CD1c-positive myeloid dendritic cell (primary cell): ENCODE data around the gene SSR1.

Source experiments
- DNase-seq: peaks from one replicate; pipeline ENCODE4 v3.0.0-alpha.2; 2016; ENCODE audit errors: extremely low spot score

SSR1 gene

GRCh38 chr6:7239590-7239948 is 73.4 kb downstream of the SSR1 start:
- no peak for DNase-seq

DNA sequence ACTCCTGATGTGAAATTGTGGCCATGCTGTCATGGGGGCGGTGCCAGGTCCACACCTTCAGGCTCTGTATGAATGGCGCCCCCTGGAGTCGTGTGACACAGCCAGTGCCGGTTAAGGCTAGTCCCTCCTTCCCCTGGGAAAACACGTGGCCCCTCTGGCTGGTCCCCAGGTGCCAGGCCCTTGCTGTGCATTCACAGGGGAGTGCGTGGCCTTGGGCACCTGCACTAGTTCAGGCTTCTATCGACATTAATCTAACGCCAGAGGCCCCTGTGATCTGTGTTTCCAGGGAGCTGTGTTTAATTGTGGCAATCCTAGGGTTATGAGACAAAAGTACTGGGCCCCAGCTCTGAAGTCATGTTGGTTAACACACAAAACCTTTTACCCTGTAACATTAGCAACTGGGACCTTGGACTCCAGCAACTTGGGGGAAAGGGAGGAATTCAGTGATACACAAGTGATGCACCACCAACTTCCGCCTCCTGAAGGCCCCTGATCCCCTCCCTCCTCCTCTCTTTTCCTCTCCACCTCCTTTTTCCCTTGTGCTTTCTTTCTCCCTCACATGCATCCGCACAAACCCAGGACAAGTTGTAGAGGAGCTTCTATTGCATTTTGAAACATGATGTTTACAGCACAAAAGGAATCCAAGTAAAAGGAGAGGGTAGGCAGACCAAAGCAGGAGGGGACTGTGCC is 74.0 kb downstream of the SSR1 start:
- peak; percentile 74 for DNase-seq

- no peak for DNase-seq
Observed at GRCh38 chr6:7238526-7238899, 74.5 kb downstream of the SSR1 start.

GRCh38 chr6:7237653-7238188 is 75.3 kb downstream of the SSR1 start:
- no peak for DNase-seq

GRCh38 chr6:7236306-7237209 is 76.4 kb downstream of the SSR1 start:
- DNase-seq = no peak

- no peak for DNase-seq
Observed at GRCh38 chr6:7235712-7236305, 77.2 kb downstream of the SSR1 start.

DNA sequence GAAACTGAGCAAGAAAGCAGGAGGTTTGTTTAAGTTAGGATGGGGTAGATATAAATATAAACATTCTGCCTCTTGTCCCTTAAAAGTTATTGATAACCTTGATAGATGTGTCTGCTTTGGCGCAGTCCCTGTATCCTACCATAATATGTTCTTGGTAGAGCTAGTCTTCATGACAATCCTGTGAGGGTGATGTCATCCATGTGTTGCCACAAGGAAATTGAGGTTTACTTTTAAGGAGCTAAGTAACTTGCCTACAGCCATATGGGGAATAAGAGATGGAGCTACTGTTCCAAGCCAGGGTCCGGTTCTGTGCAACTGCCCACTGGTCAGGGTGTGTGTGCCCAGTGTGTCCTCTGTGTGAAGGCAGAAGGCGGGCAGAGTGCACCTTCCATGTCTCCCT is 78.5 kb downstream of the SSR1 start:
- DNase-seq = no peak

GRCh38 chr6:7232351-7232750 is 80.6 kb downstream of the SSR1 start:
- DNase-seq = no peak

DNA sequence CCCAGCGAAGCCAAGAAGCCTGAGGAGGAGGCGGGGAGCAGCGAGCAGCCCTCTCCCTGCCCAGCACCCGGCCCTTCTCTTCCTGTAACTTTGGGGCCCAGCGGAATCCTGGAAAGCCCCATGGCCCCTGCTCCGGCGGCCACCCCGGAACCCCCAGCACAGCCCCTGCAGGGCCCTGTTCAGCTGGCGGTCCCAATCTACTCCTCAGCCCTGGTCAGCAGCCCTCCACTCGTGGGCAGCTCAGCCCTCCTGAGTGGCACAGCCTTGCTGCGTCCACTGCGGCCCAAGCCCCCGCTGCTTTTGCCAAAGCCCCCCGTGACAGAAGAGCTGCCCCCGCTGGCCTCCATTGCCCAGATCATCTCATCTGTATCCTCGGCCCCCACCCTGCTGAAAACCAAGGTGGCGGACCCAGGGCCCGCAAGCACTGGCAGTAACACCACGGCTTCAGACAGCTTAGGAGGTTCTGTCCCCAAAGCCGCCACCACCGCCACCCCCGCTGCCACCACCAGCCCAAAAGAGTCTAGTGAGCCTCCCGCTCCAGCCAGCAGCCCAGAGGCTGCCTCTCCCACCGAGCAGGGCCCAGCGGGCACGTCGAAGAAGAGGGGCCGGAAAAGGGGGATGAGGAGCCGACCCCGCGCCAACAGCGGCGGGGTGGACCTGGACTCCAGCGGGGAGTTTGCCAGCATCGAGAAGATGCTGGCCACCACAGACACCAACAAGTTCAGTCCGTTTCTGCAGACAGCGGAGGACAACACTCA is 81.9 kb downstream of the SSR1 start:
- DNase-seq = no peak

DNA sequence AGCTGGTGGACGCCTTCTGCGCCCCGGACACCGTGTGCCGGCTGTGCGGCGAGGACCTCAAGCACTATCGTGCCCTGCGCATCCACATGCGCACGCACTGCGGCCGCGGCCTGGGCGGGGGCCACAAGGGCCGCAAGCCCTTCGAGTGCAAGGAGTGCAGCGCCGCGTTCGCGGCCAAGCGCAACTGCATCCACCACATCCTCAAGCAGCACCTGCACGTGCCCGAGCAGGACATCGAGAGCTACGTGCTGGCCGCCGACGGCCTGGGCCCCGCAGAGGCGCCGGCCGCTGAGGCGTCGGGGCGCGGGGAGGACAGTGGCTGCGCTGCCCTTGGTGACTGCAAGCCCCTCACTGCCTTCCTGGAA is 82.7 kb downstream of the SSR1 start:
- DNase-seq = no peak

GRCh38 chr6:7229376-7230326 is 83.3 kb downstream of the SSR1 start:
- DNase-seq = no peak

- no peak for DNase-seq
Observed at GRCh38 chr6:7228662-7229375, 84.2 kb downstream of the SSR1 start.

DNA sequence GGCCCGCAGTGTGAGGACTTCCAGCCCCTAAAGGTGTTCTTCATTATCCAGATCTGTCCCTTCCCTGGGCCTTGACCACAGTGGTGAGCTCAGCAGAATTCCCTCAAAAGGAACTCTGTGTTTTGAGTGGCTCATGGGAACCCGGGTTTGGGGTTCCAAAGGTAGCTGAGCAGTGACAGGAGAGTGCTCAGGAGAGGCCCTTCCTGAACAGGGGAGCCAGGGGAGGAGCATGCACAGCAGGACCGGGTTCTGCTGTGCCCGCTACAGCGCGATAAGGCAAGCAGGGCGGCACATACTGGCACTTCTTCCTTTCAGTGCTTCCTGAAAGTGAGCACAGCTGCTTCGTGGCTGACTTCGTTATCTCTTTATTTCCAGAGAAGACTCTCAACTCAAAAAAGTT is 88.3 kb downstream of the SSR1 start:
- DNase-seq = no peak

GRCh38 chr6:7222197-7222596 is 90.8 kb downstream of the SSR1 start:
- DNase-seq = no peak

DNA sequence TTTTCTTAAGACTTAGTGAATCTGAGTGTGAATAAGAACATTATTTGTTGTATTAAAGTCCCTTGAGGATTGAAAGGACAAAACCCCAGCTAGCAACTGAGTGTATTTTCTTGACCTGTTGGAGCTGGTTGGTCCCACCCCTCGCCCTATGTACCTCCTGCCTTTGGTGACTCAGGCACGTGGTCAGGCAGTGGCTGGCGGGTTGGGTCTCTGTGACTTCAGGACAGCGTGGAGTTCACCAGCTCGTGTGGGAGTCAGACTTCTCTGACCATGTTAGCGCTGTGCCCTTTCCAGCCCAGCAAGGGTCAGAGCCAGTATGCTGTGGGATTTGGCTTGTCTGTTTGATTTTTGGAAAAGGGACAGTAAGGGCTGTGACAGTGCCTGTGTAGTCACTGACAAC is 93.7 kb downstream of the SSR1 start:
- peak; percentile 56 for DNase-seq

DNA sequence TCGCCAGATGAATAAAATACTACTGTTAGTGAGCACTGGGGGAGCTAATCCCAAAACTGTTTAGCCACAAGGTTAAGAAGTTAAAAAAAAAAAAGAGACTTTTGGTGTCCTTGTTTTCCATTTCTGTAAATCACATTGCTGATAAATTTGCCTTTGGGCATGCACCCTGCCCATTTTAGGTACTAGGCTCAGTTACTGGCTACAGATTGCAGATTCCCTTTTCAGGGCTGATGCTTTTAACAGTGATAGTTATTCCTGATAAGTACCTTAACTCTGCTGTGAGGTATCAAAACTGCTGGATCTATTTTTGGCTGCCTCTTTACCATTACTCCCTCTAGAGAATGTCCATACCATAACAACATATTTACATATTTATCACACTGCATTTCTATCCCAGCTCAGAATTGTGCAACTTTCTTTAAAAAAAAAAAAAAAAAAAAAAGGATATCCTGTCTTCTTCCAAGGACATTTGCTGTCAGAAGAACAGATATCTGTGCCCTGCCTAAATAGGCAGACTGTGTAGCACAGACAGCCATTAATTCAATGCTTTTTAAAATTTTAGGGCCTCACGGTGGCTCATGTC is 94.5 kb downstream of the SSR1 start:
- no peak for DNase-seq
